Measurements from ENCODE around the gene ZFP36L1. TPM values are rescaled to one million over a fixed set of nuclear protein-coding genes. Genes with fewer than 3 reads are reported as not detected.

ZFP36L1 gene
- total and polyA plus RNA-seq, 10 of the 15 experiments (the other 5 are each of a cell fraction or from before 2014, with no cell fraction given), result 22.0 to 184 (median 66.1) TPM

- no peak overlapping the region for H3K4me2 ChIP-seq (ENCODE audit: control insufficient read depth, insufficient read depth)
- peaks cover 10% of the 10 kb centered on the region; the same call in 1 of the 2 replicates for H3K4me1 ChIP-seq (ENCODE audit: control insufficient read depth, insufficient read depth, low read length)
- TF ChIP-seq RBBP5 (conservative IDR thresholded peaks at IDR 0.05) (no peak), CBFB (IDR thresholded peaks at IDR 0.05; ENCODE audit: low read depth) (no peak), ZBED1 (IDR thresholded peaks at IDR 0.05; ENCODE audit: borderline replicate concordance) (no peak), PML (IDR thresholded peaks at IDR 0.05; ENCODE audit: low read length) (no peak), ETV6 (conservative IDR thresholded peaks at IDR 0.05 in 1 of 2, IDR thresholded peaks at IDR 0.05 in 1 of 2; ENCODE audit: borderline replicate concordance in 1 of 2, low read depth in 1 of 2) (no peak), GATAD2B (conservative IDR thresholded peaks at IDR 0.05; ENCODE audit: low read depth) (no peak), RELA (IDR thresholded peaks at IDR 0.05; ENCODE audit: borderline replicate concordance, partially characterized antibody) (no peak), ZSCAN29 (IDR thresholded peaks at IDR 0.05) (no peak), NFYB (IDR thresholded peaks at IDR 0.05; ENCODE audit: insufficient read depth, low read depth, low read length) (no peak), SMAD5 (IDR thresholded peaks at IDR 0.05; ENCODE audit: low read depth) (no peak), ZBTB40 (IDR thresholded peaks at IDR 0.05; ENCODE audit: borderline replicate concordance) (no peak), NBN (IDR thresholded peaks at IDR 0.05) (no peak), TARDBP (IDR thresholded peaks at IDR 0.05; ENCODE audit: borderline replicate concordance) (no peak)
- H3K79me2 ChIP-seq (ENCODE audit: control insufficient read depth, insufficient read depth, low read length), result no peaks in the 10 kb centered on the region
- BruUV-seq (replicated peaks), result no TSS peak
- H3K36me3 ChIP-seq (ENCODE audit: control insufficient read depth in 2 of 2, insufficient read depth in 2 of 2, low read length in 1 of 2), result no peaks in the 10 kb centered on the region
- ChIA-PET SMC1A (ENCODE audit: uncharacterized antibody, unreplicated experiment) (interaction anchor here (3.9 kb wide), 1 partner anchor 15 kb away, joined by 32 read pairs; no protein-coding TSS in a partner anchor), POLR2A (no interaction called here), RAD21 (ENCODE audit: unreplicated experiment) (no interaction called here), CTCF (interaction anchor here (0.6 to 5.2 kb wide), 3 partner anchors 17 to 897 kb away, joined by 3 to 231 read pairs (median 4); no protein-coding TSS in a partner anchor)
- no peaks in the 10 kb centered on the region for H3K27me3 ChIP-seq (replicated peaks in 1 of 2; ENCODE audit: control insufficient read depth in 2 of 2, insufficient read depth in 2 of 2, low read length in 1 of 2)
- ATAC-seq (no peak), DNase-seq (ENCODE audit: low read depth, low spot score) (no peak), FAIRE-seq (no peak)
- no peaks in the 10 kb centered on the region; the same call in 1 of the 3 replicates for H3K9me3 ChIP-seq (replicated peaks; ENCODE audit: control insufficient read depth, insufficient read depth, low read length)
- 42% methylated on average over 6 of the region's 6 CpGs for WGBS (ENCODE audit: insufficient coverage, insufficient replicate concordance, low lambda C conversion rate, missing lambda C conversion rate)
- in situ Hi-C loops (cut with MboI), result no loop called here
- no peak overlapping the region for H3K9ac ChIP-seq (ENCODE audit: control insufficient read depth, insufficient read depth, low read length)
- no peak overlapping the region for H2AFZ ChIP-seq (ENCODE audit: control insufficient read depth, low read depth, low read length)
- H3K27ac ChIP-seq (ENCODE audit: control insufficient read depth, insufficient read depth), result no peak overlapping the region
- H4K20me1 ChIP-seq (ENCODE audit: control insufficient read depth, insufficient read depth), result no peaks in the 10 kb centered on the region
- H3K4me3 ChIP-seq, result no peak overlapping the region
- intact Hi-C loops (cut with micrococcal nuclease; ENCODE audit: unreplicated experiment), result loop anchor here (10.0 kb wide), 1 partner anchor 1006 kb away; no protein-coding TSS in a partner anchor
Measured at GRCh38 chr14:68841016-68841809, 48.3 kb upstream of the ZFP36L1 start.

Measured in GM12878 (cell line).